ENCODE data around the gene ZNF48.

Gene ZNF48

GRCh38 chr16:30444231-30445148, 49.3 kb downstream of the ZNF48 start:
- DNase-seq: no peak

GRCh38 chr16:30445149-30445407, 49.9 kb downstream of the ZNF48 start:
- DNase-seq: no peak

- DNase-seq: peak; percentile 95
These were observed 50.4 kb downstream of the ZNF48 start, which contains the start of gene SEPHS2 for GRCh38 chr16:30445408-30446202. TSS of gene SEPHS2 (minus strand) at chr16:30445874. CDS start at chr16:30445727, 147 bp downstream.

- DNase-seq: no peak
These were observed 51.0 kb downstream of the ZNF48 start for GRCh38 chr16:30446203-30446595.

GRCh38 chr16:30447512-30448226, 52.4 kb downstream of the ZNF48 start:
- DNase-seq: no peak

GRCh38 chr16:30449116-30449435, 53.9 kb downstream of the ZNF48 start:
- no peak for DNase-seq

All from activated CD4-positive, alpha-beta T cell treated with anti-CD3 and anti-CD28 coated beads, Interleukin-2, amount 50 U/mL, for 1 hour (primary cell).